GM18519 (cell line): ENCODE results near the gene PCDHB7.
"Not testable (repeated sequence)": the region's sequence is repeated elsewhere in the genome, so short reads cannot be mapped to it uniquely, and the experiment has no call there.

Experiments used
- ATAC-seq: cut with Tn5 transposase; IDR thresholded peaks from one replicate; pipeline ENCODE4 v1.9.1; 2021; ENCODE audit warnings: mild to moderate bottlenecking, moderate library complexity; ENCODE audit not compliant: unreplicated experiment, low FRiP score

PCDHB7 gene

GRCh38 chr5:141216035-141216434, 43.6 kb downstream of the PCDHB7 start:
- ATAC-seq, result not testable (repeated sequence)

- no peak for ATAC-seq
These were observed 50.8 kb downstream of the PCDHB7 start, which contains the start of gene PCDHB14 for GRCh38 chr5:141223112-141223783. Gene PCDHB14 (plus strand): TSS chr5:141223343. CDS start chr5:141223506, 163 bp downstream.

DNA sequence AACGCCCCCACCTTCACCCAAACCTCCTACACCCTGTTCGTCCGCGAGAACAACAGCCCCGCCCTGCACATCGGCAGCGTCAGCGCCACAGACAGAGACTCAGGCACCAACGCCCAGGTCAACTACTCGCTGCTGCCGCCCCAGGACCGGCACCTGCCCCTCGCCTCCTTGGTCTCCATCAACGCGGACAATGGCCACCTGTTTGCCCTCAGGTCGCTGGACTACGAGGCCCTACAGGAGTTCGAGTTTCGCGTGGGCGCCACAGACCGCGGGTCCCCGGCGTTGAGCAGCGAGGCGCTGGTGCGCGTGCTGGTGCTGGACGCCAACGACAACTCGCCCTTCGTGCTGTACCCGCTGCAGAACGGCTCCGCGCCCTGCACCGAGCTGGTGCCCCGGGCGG, 52.4 kb downstream of the PCDHB7 start:
- ATAC-seq, result not testable (repeated sequence)

DNA sequence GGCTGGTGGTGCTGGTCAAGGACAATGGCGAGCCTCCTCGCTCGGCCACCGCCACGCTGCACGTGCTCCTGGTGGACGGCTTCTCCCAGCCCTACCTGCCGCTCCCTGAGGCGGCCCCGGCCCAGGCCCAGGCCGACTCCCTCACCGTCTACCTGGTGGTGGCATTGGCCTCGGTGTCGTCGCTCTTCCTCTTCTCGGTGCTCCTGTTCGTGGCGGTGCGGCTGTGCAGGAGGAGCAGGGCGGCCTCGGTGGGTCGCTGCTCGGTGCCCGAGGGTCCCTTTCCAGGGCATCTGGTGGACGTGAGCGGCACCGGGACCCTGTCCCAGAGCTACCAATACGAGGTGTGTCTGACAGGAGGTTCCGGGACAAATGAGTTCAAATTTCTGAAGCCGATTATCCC, 53.0 kb downstream of the PCDHB7 start:
- ATAC-seq, result not testable (repeated sequence)
